Measurements from ENCODE around the gene NR4A2. TPM values are rescaled to one million over a fixed set of nuclear protein-coding genes. Genes with fewer than 3 reads are reported as not detected.

Gene NR4A2
- total and polyA plus RNA-seq, 2 experiments from 2014 or later = 2.3 to 4.5 TPM

DNA sequence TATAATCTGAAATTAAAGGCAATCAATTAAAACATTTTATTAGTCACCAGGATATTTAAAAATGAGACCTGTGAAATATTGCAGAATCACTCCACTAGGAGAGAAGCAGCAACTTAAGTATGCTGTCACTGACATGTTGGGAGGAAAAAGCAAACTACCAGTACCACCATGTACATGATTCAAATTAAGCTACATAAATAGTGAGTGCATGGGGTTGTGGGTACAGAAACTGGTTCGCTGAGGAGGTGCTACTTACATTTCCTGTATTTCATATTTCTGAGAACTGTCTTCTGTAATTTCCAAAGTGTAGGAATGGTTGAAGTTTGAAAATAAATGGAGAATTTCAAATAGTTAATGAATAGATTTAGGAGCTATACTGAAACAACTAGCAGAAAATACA, 7.9 kb upstream of the NR4A2 start:
- Histone ChIP-seq H3K4me1 (ENCODE audit: insufficient read depth) (peaks cover 3% of the 10 kb centered on the region), H3K4me3 (no peak overlapping the region), H3K9me2 (replicated peaks; ENCODE audit: insufficient read depth) (no peaks in the 10 kb centered on the region), H2AFZ (no peak overlapping the region), H3K79me2 (peaks cover 22% of the 10 kb centered on the region), H3K4me2 (peak overlapping the region; percentile 82), H3K27me3 (no peaks in the 10 kb centered on the region), H3K36me3 (replicated peaks; ENCODE audit: insufficient read depth, low read depth) (no peaks in the 10 kb centered on the region), H3K9me3 (ENCODE audit: low read depth) (no peaks in the 10 kb centered on the region), H3K27ac (no peak overlapping the region), H4K20me1 (ENCODE audit: insufficient read depth, poor library complexity, severe bottlenecking) (no peaks in the 10 kb centered on the region)
- DNase-seq (ENCODE audit: low spot score) = no peak
- TF ChIP-seq EZH2 (IDR thresholded peaks at IDR 0.05; ENCODE audit: borderline replicate concordance) = no peak
- TF ChIP-seq, protein P1, sequence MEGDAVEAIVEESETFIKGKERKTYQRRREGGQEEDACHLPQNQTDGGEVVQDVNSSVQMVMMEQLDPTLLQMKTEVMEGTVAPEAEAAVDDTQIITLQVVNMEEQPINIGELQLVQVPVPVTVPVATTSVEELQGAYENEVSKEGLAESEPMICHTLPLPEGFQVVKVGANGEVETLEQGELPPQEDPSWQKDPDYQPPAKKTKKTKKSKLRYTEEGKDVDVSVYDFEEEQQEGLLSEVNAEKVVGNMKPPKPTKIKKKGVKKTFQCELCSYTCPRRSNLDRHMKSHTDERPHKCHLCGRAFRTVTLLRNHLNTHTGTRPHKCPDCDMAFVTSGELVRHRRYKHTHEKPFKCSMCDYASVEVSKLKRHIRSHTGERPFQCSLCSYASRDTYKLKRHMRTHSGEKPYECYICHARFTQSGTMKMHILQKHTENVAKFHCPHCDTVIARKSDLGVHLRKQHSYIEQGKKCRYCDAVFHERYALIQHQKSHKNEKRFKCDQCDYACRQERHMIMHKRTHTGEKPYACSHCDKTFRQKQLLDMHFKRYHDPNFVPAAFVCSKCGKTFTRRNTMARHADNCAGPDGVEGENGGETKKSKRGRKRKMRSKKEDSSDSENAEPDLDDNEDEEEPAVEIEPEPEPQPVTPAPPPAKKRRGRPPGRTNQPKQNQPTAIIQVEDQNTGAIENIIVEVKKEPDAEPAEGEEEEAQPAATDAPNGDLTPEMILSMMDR (IDR thresholded peaks at IDR 0.05; ENCODE audit: poor library complexity) = no peak
- TF ChIP-seq EZH2phosphoT487 (IDR thresholded peaks at IDR 0.05; ENCODE audit: low read depth, severe bottlenecking, unreplicated experiment) = no peak
- 92% methylated on average over 1 of the region's 1 CpG for WGBS (ENCODE audit: low lambda C conversion rate, missing lambda C conversion rate)

GRCh38 chr2:156339865-156340264, 7.3 kb upstream of the NR4A2 start:
- no peak for DNase-seq (ENCODE audit: low spot score)
- no peaks in the 10 kb centered on the region for H3K9me2 ChIP-seq (replicated peaks; ENCODE audit: insufficient read depth)
- 92% methylated on average over 3 of the region's 3 CpGs for WGBS (ENCODE audit: low lambda C conversion rate, missing lambda C conversion rate)
- TF ChIP-seq EZH2phosphoT487 (IDR thresholded peaks at IDR 0.05; ENCODE audit: low read depth, severe bottlenecking, unreplicated experiment) (no peak), EZH2 (IDR thresholded peaks at IDR 0.05; ENCODE audit: borderline replicate concordance) (no peak)
- TF ChIP-seq, protein P1 (IDR thresholded peaks at IDR 0.05; ENCODE audit: poor library complexity) = no peak
- no peaks in the 10 kb centered on the region for H4K20me1 ChIP-seq (ENCODE audit: insufficient read depth, poor library complexity, severe bottlenecking)
- peaks cover 22% of the 10 kb centered on the region for H3K79me2 ChIP-seq
- no peak overlapping the region for H3K27ac ChIP-seq
- H3K27me3 ChIP-seq = no peaks in the 10 kb centered on the region
- H3K9me3 ChIP-seq (ENCODE audit: low read depth) = no peaks in the 10 kb centered on the region
- no peak overlapping the region for H3K4me2 ChIP-seq
- peaks cover 8% of the 10 kb centered on the region for H3K4me1 ChIP-seq (ENCODE audit: insufficient read depth)
- H3K36me3 ChIP-seq (replicated peaks; ENCODE audit: insufficient read depth, low read depth) = no peaks in the 10 kb centered on the region
- no peak overlapping the region for H2AFZ ChIP-seq
- H3K4me3 ChIP-seq = no peak overlapping the region

DNA sequence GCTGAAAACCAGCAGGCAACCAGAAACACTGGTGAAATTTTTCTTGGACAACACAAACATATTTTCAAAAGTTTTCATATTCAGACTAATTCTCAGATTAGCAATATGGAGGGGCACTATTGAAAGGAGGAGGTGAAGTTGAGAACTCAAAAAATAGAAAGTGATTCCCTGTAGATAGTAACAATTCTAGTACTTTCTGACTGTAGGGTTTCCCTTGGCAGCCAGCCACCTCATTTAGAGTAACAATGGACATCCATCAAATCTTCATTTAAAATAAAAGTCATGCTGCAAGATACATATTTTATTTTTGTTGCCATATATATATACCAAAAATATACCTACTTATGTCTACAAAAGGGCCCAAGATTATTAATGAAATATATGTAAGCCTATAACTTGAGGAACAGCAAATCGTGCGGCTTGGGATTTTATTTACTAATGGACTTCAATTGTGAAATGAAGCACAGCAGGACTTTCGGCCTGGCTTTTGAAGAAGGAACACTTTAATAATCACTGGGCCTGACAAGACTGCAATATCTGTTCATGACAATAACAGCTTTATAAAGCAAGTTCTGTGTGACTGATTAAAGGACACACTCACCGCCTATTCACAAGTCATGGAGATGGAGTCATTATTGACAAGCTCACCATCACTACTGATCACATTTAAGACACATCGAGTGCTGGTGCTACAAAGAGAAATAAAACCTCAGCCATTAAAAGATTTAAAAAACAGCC, 6.8 kb upstream of the NR4A2 start:
- peaks cover 5% of the 10 kb centered on the region for H3K4me1 ChIP-seq (ENCODE audit: insufficient read depth)
- no peak for DNase-seq (ENCODE audit: low spot score)
- WGBS (ENCODE audit: low lambda C conversion rate, missing lambda C conversion rate) = 94% methylated on average over 5 of the region's 5 CpGs
- H3K79me2 ChIP-seq = peaks cover 22% of the 10 kb centered on the region
- no peak for TF ChIP-seq EZH2phosphoT487 (IDR thresholded peaks at IDR 0.05; ENCODE audit: low read depth, severe bottlenecking, unreplicated experiment)
- no peak for TF ChIP-seq EZH2 (IDR thresholded peaks at IDR 0.05; ENCODE audit: borderline replicate concordance)
- TF ChIP-seq, protein P1 (IDR thresholded peaks at IDR 0.05; ENCODE audit: poor library complexity) = no peak
- H4K20me1 ChIP-seq (ENCODE audit: insufficient read depth, poor library complexity, severe bottlenecking) = no peaks in the 10 kb centered on the region
- H3K27me3 ChIP-seq = no peaks in the 10 kb centered on the region
- no peak overlapping the region for H3K27ac ChIP-seq
- no peaks in the 10 kb centered on the region for H3K9me2 ChIP-seq (replicated peaks; ENCODE audit: insufficient read depth)
- H3K4me2 ChIP-seq = no peak overlapping the region
- H3K36me3 ChIP-seq (replicated peaks; ENCODE audit: insufficient read depth, low read depth) = no peaks in the 10 kb centered on the region
- no peak overlapping the region for H3K4me3 ChIP-seq
- H3K9me3 ChIP-seq (ENCODE audit: low read depth) = no peaks in the 10 kb centered on the region
- no peak overlapping the region for H2AFZ ChIP-seq

All from hepatocyte (in vitro differentiated cells).